Measurements from ENCODE around the gene MAPKAP1.

DNA sequence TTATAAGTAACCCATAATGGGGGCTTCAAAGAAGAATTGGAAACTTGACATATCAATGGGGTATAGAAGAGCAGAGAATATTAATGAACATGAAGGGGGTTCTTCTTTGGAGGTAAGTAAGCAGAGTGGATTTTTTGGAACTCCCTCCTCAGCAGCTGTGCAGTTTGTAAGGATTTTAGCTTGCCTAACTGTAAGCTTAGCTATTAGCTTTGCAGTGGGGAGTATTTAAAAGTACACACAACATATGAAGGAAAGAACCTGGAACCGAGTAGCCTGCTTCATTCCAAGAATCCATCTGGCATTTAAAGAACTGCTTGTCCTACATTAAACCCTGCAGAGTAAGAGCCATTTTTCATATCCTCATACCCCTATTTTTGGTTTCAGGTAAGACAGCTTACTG is 38.0 kb upstream of the MAPKAP1 start:
- no peak for TF ChIP-seq SUZ12 (IDR thresholded peaks at IDR 0.05)
- TF ChIP-seq HDGF (IDR thresholded peaks at IDR 0.05; ENCODE audit: borderline replicate concordance), result no peak
- TF ChIP-seq NFRKB (IDR thresholded peaks at IDR 0.05), result no peak
- TF ChIP-seq FOXM1 (IDR thresholded peaks at IDR 0.05; ENCODE audit: borderline replicate concordance), result no peak
- no peak for TF ChIP-seq ELF4 (IDR thresholded peaks at IDR 0.05)
- TF ChIP-seq, protein P1, sequence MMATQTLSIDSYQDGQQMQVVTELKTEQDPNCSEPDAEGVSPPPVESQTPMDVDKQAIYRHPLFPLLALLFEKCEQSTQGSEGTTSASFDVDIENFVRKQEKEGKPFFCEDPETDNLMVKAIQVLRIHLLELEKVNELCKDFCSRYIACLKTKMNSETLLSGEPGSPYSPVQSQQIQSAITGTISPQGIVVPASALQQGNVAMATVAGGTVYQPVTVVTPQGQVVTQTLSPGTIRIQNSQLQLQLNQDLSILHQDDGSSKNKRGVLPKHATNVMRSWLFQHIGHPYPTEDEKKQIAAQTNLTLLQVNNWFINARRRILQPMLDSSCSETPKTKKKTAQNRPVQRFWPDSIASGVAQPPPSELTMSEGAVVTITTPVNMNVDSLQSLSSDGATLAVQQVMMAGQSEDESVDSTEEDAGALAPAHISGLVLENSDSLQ (IDR thresholded peaks at IDR 0.05), result no peak
- TF ChIP-seq BHLHE40 (IDR thresholded peaks at IDR 0.05; ENCODE audit: borderline replicate concordance), result no peak
- no peak for TF ChIP-seq L3MBTL2 (conservative IDR thresholded peaks at IDR 0.05)
- TF ChIP-seq FOXA1 (IDR thresholded peaks at IDR 0.05), result no peak
- no peak for TF ChIP-seq SP1 (IDR thresholded peaks at IDR 0.05)
- TF ChIP-seq CTBP1 (IDR thresholded peaks at IDR 0.05; ENCODE audit: borderline replicate concordance), result no peak
- no peak for TF ChIP-seq FOXK2 (IDR thresholded peaks at IDR 0.05)

All from HEK293T (cell line).